GM12878 (cell line): ENCODE data around the gene TADA1. TPM values are rescaled to one million over a fixed set of nuclear protein-coding genes. Genes with fewer than 3 reads are reported as not detected.

Experiments used
- ATAC-seq: fragments of 200-7000 bp; cut with Tn5 transposase; 3 replicates; pipeline ENCODE4 v1.9.1; 2020; ENCODE audit warnings: mild to moderate bottlenecking, moderate library complexity
- BruUV-seq: library from RNA; stranded (reverse); fragments of 400-500 nt; replicated peaks from 2 replicates; lab custom pipeline; 2021; lab: Mats Ljungman, UMichigan
- CTCF ChIA-PET: fragments of 300-600 bp; sonication (Branson Sonifier 250); formaldehyde crosslinking; extraction: SDS; loops from one replicate; lab custom pipeline; 2021; ENCODE audit warnings: inconsistent platforms; lab: Yijun Ruan, JAX
- POLR2A ChIA-PET: fragments of 350-600 bp; formaldehyde crosslinking; extraction: SDS; loops from one replicate; lab custom pipeline; 2021; ENCODE audit warnings: inconsistent platforms; lab: Charles Lee
- RAD21 ChIA-PET: fragments of 300-600 bp; sonication (Branson Sonifier 250); formaldehyde crosslinking; loops from one replicate; lab custom pipeline; 2023; ENCODE audit warnings: antibody characterized with exemption; ENCODE audit not compliant: unreplicated experiment; lab: Charles Lee
- SMC1A ChIA-PET: fragments of 300-600 bp; sonication (Branson Sonifier 250); formaldehyde crosslinking; loops from one replicate; lab custom pipeline; 2023; ENCODE audit not compliant: unreplicated experiment, uncharacterized antibody; lab: Charles Lee
- DNase-seq: peaks from one replicate; pipeline ENCODE4 v3.0.0-alpha.2; 2011; ENCODE audit warnings: low read depth, low spot score
- FAIRE-seq: peaks from 3 replicates; lab custom pipeline; 2011; peaks lifted over from hg19 to GRCh38; lab: Jason Lieb, UNC
- H2AFZ ChIP-seq: 2 replicates; pipeline ENCODE4 v1.6.0; 2011; ENCODE audit warnings: low read depth, low read length, control low read depth; ENCODE audit not compliant: control insufficient read depth
- H3K27ac ChIP-seq: 2 replicates; pipeline ENCODE4 v1.5.1; 2011; ENCODE audit warnings: control low read depth; ENCODE audit not compliant: control insufficient read depth, insufficient read depth
- H3K27me3 ChIP-seq, 2 experiments: replicated peaks in 1 of 2; 2 replicates each; pipeline versions ENCODE4 v1.6.0 to v1.6.1; 2011; ENCODE audit warnings: low read length in 1 of 2; ENCODE audit not compliant: control insufficient read depth in 2 of 2, insufficient read depth in 2 of 2
- H3K36me3 ChIP-seq, 2 experiments: 2 replicates each; pipeline ENCODE4 v1.5.1; 2011; ENCODE audit warnings: low read length in 1 of 2; ENCODE audit not compliant: control insufficient read depth in 2 of 2, insufficient read depth in 2 of 2
- H3K4me1 ChIP-seq: 2 replicates; pipeline ENCODE4 v1.6.1; 2011; ENCODE audit warnings: mild to moderate bottlenecking, low read length, moderate library complexity, mixed read lengths; ENCODE audit not compliant: control insufficient read depth, insufficient read depth
- H3K4me2 ChIP-seq: 2 replicates; pipeline ENCODE4 v1.6.0; 2011; ENCODE audit warnings: control low read depth; ENCODE audit not compliant: control insufficient read depth, insufficient read depth
- H3K4me3 ChIP-seq: fragments of 200-600 bp; sonication (generic); 2 replicates; pipeline ENCODE4 v1.5.1; 2016
- H3K79me2 ChIP-seq: 2 replicates; pipeline ENCODE4 v1.6.0; 2011; ENCODE audit warnings: low read length; ENCODE audit not compliant: control insufficient read depth, insufficient read depth
- H3K9ac ChIP-seq: 2 replicates; pipeline ENCODE4 v1.8.0; 2011; ENCODE audit warnings: low read length, control low read depth, mixed read lengths; ENCODE audit not compliant: control insufficient read depth, insufficient read depth
- H3K9me3 ChIP-seq: replicated peaks from 3 replicates; pipeline ENCODE4 v1.5.1; 2011; ENCODE audit warnings: mild to moderate bottlenecking, low read length; ENCODE audit not compliant: control insufficient read depth, insufficient read depth
- H4K20me1 ChIP-seq: 2 replicates; pipeline ENCODE4 v1.6.0; 2011; ENCODE audit not compliant: control insufficient read depth, insufficient read depth
- CBX5 ChIP-seq: sonication (generic); IDR thresholded peaks from 2 replicates; pipeline ENCODE4 v1.6.1; 2016; ENCODE audit warnings: low read depth, moderate library complexity, mild to moderate bottlenecking, inconsistent platforms
- POLR2A ChIP-seq: IDR thresholded peaks from 2 replicates; pipeline ENCODE4 v1.6.1; 2011; ENCODE audit warnings: low read depth, mild to moderate bottlenecking, low read length
- WGBS: methylation state at CpG from one replicate; pipeline ENCODE4 v1.1.6; 2016; ENCODE audit warnings: low lambda C conversion rate; ENCODE audit not compliant: insufficient replicate concordance, insufficient coverage; ENCODE audit errors: missing lambda C conversion rate; 5-methylcytosine and 5-hydroxymethylcytosine counted together
- in situ Hi-C: fragments of 300-500 bp; cut with MboI; formaldehyde crosslinking; loops from 9 replicates; pipeline ENCODE4 v1.14.3; 2018; ENCODE audit warnings: mixed read lengths
- intact Hi-C: fragments of 100-400 bp; cut with micrococcal nuclease; formaldehyde crosslinking; loops from one replicate; pipeline ENCODE4 v1.14.2; 2022; ENCODE audit not compliant: unreplicated experiment
- polyA plus RNA-seq, 11 experiments: library from polyadenylated mRNA; depleted of rRNA in 4 of 11; unstranded in 6 of 11; stranded (reverse) in 5 of 11; fragments of >200 nt; fragmentation: Nextera tagmentation in 4 of 11; fragmentation: Illumina TruSeq in 1 of 11; extraction: Ambion mirVana in 4 of 11; extraction: Trizol in 1 of 11; gene quantifications; 1 replicate in 1 of 11; 2 replicates in 10 of 11; pipeline versions ENCODE4 v1.2.1 to v1.2.3, GENCODE V29; 2011 to 2016; ENCODE audit warnings: inconsistent platforms in 2 of 11, missing spikeins in 2 of 11, low read depth in 1 of 11
- total RNA-seq, 4 experiments: library from RNA; depleted of rRNA in 3 of 4; stranded (reverse); fragments of >200 nt in 3 of 4; fragmentation: Illumina TruSeq in 1 of 4; extraction: Trizol in 1 of 4; gene quantifications; 2 replicates each; pipeline versions ENCODE4 v1.2.1 to v1.2.3, GENCODE V29; 2013 to 2021

TADA1 gene
- total and polyA plus RNA-seq, 10 of the 15 experiments (the other 5 are each of a cell fraction or from before 2014, with no cell fraction given) = 15.2 to 38.6 (median 26.5) TPM

- Histone ChIP-seq H3K9me3 (no peaks in the 10 kb centered on the region), H3K36me3 (peaks cover 10 to 32% of the 10 kb centered on the region in 2 experiments), H4K20me1 (no peaks in the 10 kb centered on the region; the same call in 1 of the 2 replicates), H3K27ac (peak overlapping the region; percentile 13; the same call in 1 of the 2 replicates), H3K4me3 (peak overlapping the region; percentile 96), H3K79me2 (peaks cover 20% of the 10 kb centered on the region), H3K9ac (peak overlapping the region; percentile 69), H3K4me1 (peaks cover 5% of the 10 kb centered on the region; the same call in 1 of the 2 replicates), H3K27me3 (no peaks in the 10 kb centered on the region), H3K4me2 (peak overlapping the region; percentile 86), H2AFZ (no peak overlapping the region; the same call in 1 of the 2 replicates)
- FAIRE-seq = no peak
- RAD21 ChIA-PET = interaction anchor here (1.3 kb wide), 1 partner anchor 33 kb away, joined by 3 read pairs; no protein-coding TSS in a partner anchor
- DNase-seq = no peak
- 40% methylated on average over 16 of the region's 16 CpGs for WGBS
- CTCF ChIA-PET = interaction anchor here (0.6 to 2.7 kb wide), 3 partner anchors 18 to 35 kb away, joined by 3 to 10 read pairs (median 4); partner anchors contain the start of gene TADA1
- in situ Hi-C loops (no loop called here), intact Hi-C loops (no loop called here)
- ATAC-seq = no peak
- POLR2A ChIA-PET = interaction anchor here (3.2 kb wide), 1 partner anchor 35 kb away, joined by 10 read pairs; the partner anchor contains the start of gene TADA1
- TF ChIP-seq CBX5 (no peak), POLR2A (0 out of 2 replicates have a peak, but pooled peaks have one; percentile 36)
- SMC1A ChIA-PET = interaction anchor here (0.8 to 1.5 kb wide), 4 partner anchors 15 to 218 kb away, joined by 3 to 4 read pairs (median 3); no protein-coding TSS in a partner anchor
- BruUV-seq = TSS peak; percentile 56
Observed at GRCh38 chr1:166840309-166841274, 35.5 kb downstream of the TADA1 start.
